H1 (cell line): Measurements from ENCODE around the gene MB. TPM values are rescaled to one million over a fixed set of nuclear protein-coding genes. Genes with fewer than 3 reads are reported as not detected.

Experiments
- CTCF ChIA-PET: fragments of 300-600 bp; sonication (Branson Sonifier 250); formaldehyde crosslinking; loops from one replicate; lab custom pipeline; 2021; ENCODE audit not compliant: partially characterized antibody; lab: Charles Lee
- POLR2A ChIA-PET: fragments of 300-600 bp; sonication (Branson Sonifier 250); formaldehyde crosslinking; loops from one replicate; lab custom pipeline; 2021; ENCODE audit warnings: inconsistent platforms; ENCODE audit not compliant: partially characterized antibody; lab: Charles Lee
- DNase-seq, 2 experiments: peaks; one replicate each; pipeline versions ENCODE4 v3.0.0 to v3.0.0-alpha.2; 2010 to 2022; ENCODE audit warnings: low spot score in 2 of 2, low read depth in 1 of 2, mixed read lengths in 1 of 2
- FAIRE-seq: peaks from 2 replicates; lab custom pipeline; 2011; peaks lifted over from hg19 to GRCh38; lab: Jason Lieb, UNC
- H2AFZ ChIP-seq: 2 replicates; pipeline ENCODE4 v1.8.1; 2012; ENCODE audit warnings: low read length, inconsistent platforms
- H2AK5ac ChIP-seq: 2 replicates; pipeline ENCODE4 v1.6.1; 2013; ENCODE audit warnings: low read depth, low read length
- H2BK120ac ChIP-seq: replicated peaks from 2 replicates; pipeline ENCODE3; 2013; ENCODE audit warnings: low read depth, low read length, inconsistent platforms
- H2BK12ac ChIP-seq: 2 replicates; pipeline ENCODE4 v1.6.1; 2013; ENCODE audit warnings: low read depth, low read length
- H2BK15ac ChIP-seq: 2 replicates; pipeline ENCODE4 v1.6.1; 2013; ENCODE audit warnings: low read length
- H2BK20ac ChIP-seq: 2 replicates; pipeline ENCODE4 v1.6.1; 2013; ENCODE audit warnings: low read length
- H2BK5ac ChIP-seq: 2 replicates; pipeline ENCODE4 v1.6.1; 2013; ENCODE audit warnings: low read depth, low read length
- H3K14ac ChIP-seq: 2 replicates; pipeline ENCODE4 v1.6.1; 2013; ENCODE audit warnings: inconsistent platforms; ENCODE audit not compliant: insufficient read length
- H3K18ac ChIP-seq: 2 replicates; pipeline ENCODE4 v1.6.1; 2013; ENCODE audit warnings: low read length; ENCODE audit errors: extremely low read depth
- H3K23ac ChIP-seq: 2 replicates; pipeline ENCODE4 v1.6.1; 2013; ENCODE audit warnings: inconsistent platforms; ENCODE audit not compliant: insufficient read length
- H3K23me2 ChIP-seq: 2 replicates; pipeline ENCODE4 v1.6.1; 2013; ENCODE audit warnings: low read depth, low read length
- H3K27ac ChIP-seq: 2 replicates; pipeline ENCODE4 v1.6.1; 2011; ENCODE audit warnings: low read depth, low read length, inconsistent platforms
- H3K27me3 ChIP-seq, 4 experiments: replicated peaks in 1 of 4; 1 replicate in 1 of 4; 2 replicates in 3 of 4; pipeline versions ENCODE4 v1.6.1 to v1.8.1; 2011 to 2013; ENCODE audit warnings: low read length in 3 of 4, mild to moderate bottlenecking in 3 of 4, inconsistent platforms in 2 of 4, mixed read lengths in 2 of 4, moderate library complexity in 1 of 4; ENCODE audit not compliant: control insufficient read depth in 3 of 4, insufficient read depth in 3 of 4; ENCODE audit errors: extremely low read depth in 1 of 4
- H3K36me3 ChIP-seq, 4 experiments: 2 replicates each; pipeline versions ENCODE4 v1.6.1 to v1.8.1; 2011 to 2013; ENCODE audit warnings: mild to moderate bottlenecking in 4 of 4, low read length in 3 of 4, moderate library complexity in 2 of 4, control low read depth in 1 of 4, inconsistent platforms in 1 of 4; ENCODE audit not compliant: insufficient read depth in 4 of 4, control insufficient read depth in 2 of 4
- H3K4ac ChIP-seq: replicated peaks from 2 replicates; pipeline ENCODE3; 2013; ENCODE audit warnings: low read length, low read depth, mixed read lengths, inconsistent platforms; ENCODE audit not compliant: insufficient read length
- H3K4me1 ChIP-seq, 4 experiments: replicated peaks in 1 of 4; 1 replicate in 1 of 4; 2 replicates in 3 of 4; pipeline versions ENCODE4 v1.6.1 to v1.8.1; 2011 to 2013; ENCODE audit warnings: low read length in 3 of 4, inconsistent platforms in 2 of 4, mixed read lengths in 1 of 4; ENCODE audit not compliant: insufficient read depth in 4 of 4, control insufficient read depth in 3 of 4
- H3K4me2 ChIP-seq, 2 experiments: 2 replicates each; pipeline versions ENCODE4 v1.6.1 to v1.8.1; 2011 to 2013; ENCODE audit warnings: low read depth in 2 of 2, low read length in 2 of 2, control low read depth in 1 of 2, inconsistent platforms in 1 of 2, mild to moderate bottlenecking in 1 of 2; ENCODE audit not compliant: insufficient read depth in 1 of 2
- H3K4me3 ChIP-seq, 4 experiments: fragments of 200-600, 300-600 bp in 1 of 4; sonication (generic), shearing (Covaris generic), sonication (Bioruptor Twin) in 1 of 4; 2 replicates each; pipeline versions ENCODE4 v1.5.1 to v1.8.1; 2011 to 2016; ENCODE audit warnings: low read length in 4 of 4, low read depth in 3 of 4, control low read depth in 2 of 4, inconsistent platforms in 2 of 4, mild to moderate bottlenecking in 2 of 4, mixed read lengths in 1 of 4, moderate library complexity in 1 of 4; ENCODE audit not compliant: insufficient read depth in 2 of 4; ENCODE audit errors: extremely low read depth in 1 of 4
- H3K56ac ChIP-seq: replicated peaks from 2 replicates; pipeline ENCODE3; 2013; ENCODE audit warnings: low read depth, mild to moderate bottlenecking, mixed read lengths, low read length, inconsistent platforms; ENCODE audit not compliant: insufficient read length
- H3K79me1 ChIP-seq: 2 replicates; pipeline ENCODE4 v1.6.1; 2013; ENCODE audit warnings: low read depth, low read length, control low read depth
- H3K79me2 ChIP-seq, 2 experiments: 2 replicates each; pipeline versions ENCODE4 v1.6.1 to v1.8.1; 2012 to 2013; ENCODE audit warnings: low read length in 2 of 2, mild to moderate bottlenecking in 2 of 2, inconsistent platforms in 1 of 2; ENCODE audit not compliant: insufficient read depth in 2 of 2, control insufficient read depth in 1 of 2
- H3K9ac ChIP-seq, 4 experiments: replicated peaks in 1 of 4; 1 replicate in 1 of 4; 2 replicates in 3 of 4; pipeline versions ENCODE4 v1.6.1 to v1.8.1; 2011 to 2013; ENCODE audit warnings: low read depth in 3 of 4, low read length in 3 of 4, control low read depth in 2 of 4, mild to moderate bottlenecking in 2 of 4, moderate library complexity in 2 of 4, inconsistent platforms in 1 of 4; ENCODE audit errors: extremely low read depth in 1 of 4
- H3K9me3 ChIP-seq, 2 experiments: 2 replicates each; pipeline versions ENCODE4 v1.6.1 to v1.8.1; 2012 to 2013; ENCODE audit warnings: mild to moderate bottlenecking in 2 of 2, moderate library complexity in 2 of 2, control low read depth in 1 of 2, inconsistent platforms in 1 of 2, low read depth in 1 of 2, low read length in 1 of 2, mixed read lengths in 1 of 2; ENCODE audit not compliant: insufficient read depth in 2 of 2
- H4K20me1 ChIP-seq, 2 experiments: replicated peaks in 1 of 2; 2 replicates each; pipeline versions ENCODE3 to v1.8.1; 2011 to 2013; ENCODE audit warnings: inconsistent platforms in 2 of 2, low read length in 2 of 2, mild to moderate bottlenecking in 1 of 2; ENCODE audit not compliant: insufficient read depth in 2 of 2, control insufficient read depth in 1 of 2
- H4K5ac ChIP-seq: 2 replicates; pipeline ENCODE4 v1.6.1; 2013; ENCODE audit warnings: low read length, low read depth, mixed read lengths, inconsistent platforms; ENCODE audit not compliant: insufficient read length
- H4K8ac ChIP-seq: 2 replicates; pipeline ENCODE4 v1.8.0; 2013; ENCODE audit warnings: mild to moderate bottlenecking, moderate library complexity, low read length, inconsistent platforms; ENCODE audit not compliant: insufficient read depth; ENCODE audit errors: extremely low read depth
- H4K91ac ChIP-seq: replicated peaks from 2 replicates; pipeline ENCODE3; 2013; ENCODE audit warnings: low read length, mixed read lengths, inconsistent platforms; ENCODE audit not compliant: insufficient read length
- BCL11A ChIP-seq, 2 experiments: IDR thresholded peaks; one replicate each; pipeline ENCODE4 v1.6.1; 2011; ENCODE audit warnings: low read depth in 2 of 2, low read length in 2 of 2, mild to moderate bottlenecking in 2 of 2
- JUND ChIP-seq: IDR thresholded peaks from 2 replicates; pipeline ENCODE4 v1.6.1; 2011; ENCODE audit warnings: mild to moderate bottlenecking, improper control_type of control experiment, low read length
- TEAD4 ChIP-seq: IDR thresholded peaks from 2 replicates; pipeline ENCODE4 v1.6.1; 2012; ENCODE audit warnings: low read depth, low read length, inconsistent platforms, mixed read lengths
- WGBS, 2 experiments: shearing (Covaris generic) in 1 of 2; methylation state at CpG; one replicate each; pipeline versions ENCODE4 v1.1.6 to v1.1.7; 2013 to 2015; ENCODE audit warnings: low lambda C conversion rate in 2 of 2, mixed read lengths in 2 of 2, inconsistent platforms in 1 of 2, low coverage in 1 of 2, missing lambda C conversion rate in 1 of 2; ENCODE audit not compliant: insufficient replicate concordance in 2 of 2, insufficient coverage in 1 of 2, insufficient read length in 1 of 2; ENCODE audit errors: extremely low coverage in 1 of 2, missing lambda C conversion rate in 1 of 2; 5-methylcytosine and 5-hydroxymethylcytosine counted together
- polyA plus RNA-seq, 7 experiments: library from polyadenylated mRNA; depleted of rRNA in 3 of 7; stranded (reverse) in 5 of 7; unstranded in 2 of 7; fragments of >200 nt in 5 of 7; fragments of 200-250 nt in 2 of 7; gene quantifications; 1 replicate in 5 of 7; 2 replicates in 1 of 7; 4 replicates in 1 of 7; pipeline versions ENCODE4 v1.2.1 to v1.2.3, GENCODE V29; 2011 to 2013; ENCODE audit warnings: missing spikeins in 2 of 7, mixed read lengths in 2 of 7
- total RNA-seq: library from RNA; stranded (reverse); fragmentation: NEBNext Ultra II Directional; extraction: Animal tissue kit (Norgen Biotek cat#: 25700); gene quantifications from 2 replicates; pipeline ENCODE4 v1.2.1, GENCODE V29; 2021

MB gene
- total and polyA plus RNA-seq, 2 of the 8 experiments (the other 6 are each of a cell fraction or from before 2014, with no cell fraction given) = 1.5 TPM; not detected in 1

GRCh38 chr22:35629406-35630216 is 12.5 kb upstream of the MB start:
- Histone ChIP-seq H4K5ac (no peak overlapping the region), H4K8ac (no peak overlapping the region), H3K27me3 (peaks cover 0 to 2% (median 0%) of the 10 kb centered on the region in 4 experiments; a peak in 1 of 7 replicates), H3K9me3 (no peaks in the 10 kb centered on the region), H4K91ac (peak overlapping the region; percentile 78), H3K18ac (peak overlapping the region; percentile 81; the same call in 1 of the 2 replicates), H3K9ac (no peak overlapping the region), H3K56ac (no peak overlapping the region), H4K20me1 (peaks cover 0 to 3% of the 10 kb centered on the region in 2 experiments), H3K23me2 (peaks cover 9% of the 10 kb centered on the region), H2BK5ac (peak overlapping the region; percentile 75; the same call in 1 of the 2 replicates), H3K36me3 (no peaks in the 10 kb centered on the region; a peak in 1 of 8 replicates), H3K79me1 (no peaks in the 10 kb centered on the region), H3K79me2 (no peaks in the 10 kb centered on the region), H3K4ac (no peak overlapping the region), H3K23ac (no peak overlapping the region), H2BK15ac (no peak overlapping the region; the same call in 1 of the 2 replicates), H3K4me2 (no peak overlapping the region), H3K4me3 (no peak overlapping the region), H2AFZ (no peak overlapping the region), H2BK20ac (no peak overlapping the region; the same call in 1 of the 2 replicates), H3K4me1 (peaks cover 0 to 18% (median 7%) of the 10 kb centered on the region in 4 experiments; a peak in 6 of 7 replicates), H3K27ac (no peak overlapping the region), H2BK120ac (no peak overlapping the region), H2BK12ac (no peak overlapping the region), H2AK5ac (no peak overlapping the region), H3K14ac (no peak overlapping the region)
- ChIA-PET CTCF (interaction anchor here (0.6 to 4.1 kb wide), 8 partner anchors 11 to 495 kb away, joined by 3 to 30 read pairs (median 10); no protein-coding TSS in a partner anchor), POLR2A (interaction anchor here (1.0 kb wide), 2 partner anchors 11 to 167 kb away, joined by 3 read pairs; no protein-coding TSS in a partner anchor)
- peak; percentile 75; the same call in 1 of the 2 replicates for TF ChIP-seq JUND
- TF ChIP-seq TEAD4 = peak; percentile 71
- no peak for TF ChIP-seq BCL11A (IDR thresholded peaks at IDR 0.05; ENCODE audit: low read depth in 2 of 2, low read length in 2 of 2)
- 57% methylated on average over 9 of the region's 9 CpGs; no CpG with 5 or more reads in 1 of the 2 experiments for WGBS, 2 experiments
- DNase-seq (peak in 1 of 2 experiments; percentile 60), FAIRE-seq (no peak)
